HPDE6-E6E7 (cell line): ENCODE results near the gene PKP2.
"Not testable (repeated sequence)": the region's sequence is repeated elsewhere in the genome, so short reads cannot be mapped to it uniquely, and the experiment has no call there.

ENCODE experiments used
- DNase-seq: peaks from one replicate; pipeline ENCODE4 v3.0.0; 2011; ENCODE audit warnings: missing footprints; ENCODE audit errors: extremely low spot score

The PKP2 gene

GRCh38 chr12:32895688-32896431, 717 bp downstream of the PKP2 start:
- DNase-seq = no peak

GRCh38 chr12:32894566-32894965, 2.0 kb downstream of the PKP2 start:
- peak; percentile 29 for DNase-seq

GRCh38 chr12:32893458-32893857, 3.1 kb downstream of the PKP2 start:
- no peak for DNase-seq

- DNase-seq = no peak
These were observed 3.5 kb downstream of the PKP2 start for GRCh38 chr12:32893043-32893442.

GRCh38 chr12:32892369-32892768, 4.2 kb downstream of the PKP2 start:
- DNase-seq = not testable (repeated sequence)

GRCh38 chr12:32891956-32892355, 4.6 kb downstream of the PKP2 start:
- peak; percentile 43 for DNase-seq

- no peak for DNase-seq
These were observed 5.1 kb downstream of the PKP2 start for GRCh38 chr12:32891526-32891925.

- no peak for DNase-seq
These were observed 7.4 kb downstream of the PKP2 start for GRCh38 chr12:32889011-32889760.

- DNase-seq = no peak
These were observed 9.5 kb downstream of the PKP2 start for GRCh38 chr12:32887058-32887457.

GRCh38 chr12:32885831-32886230, 10.7 kb downstream of the PKP2 start:
- no peak for DNase-seq

GRCh38 chr12:32884962-32885361, 11.6 kb downstream of the PKP2 start:
- DNase-seq = no peak

- no peak for DNase-seq
These were observed 14.9 kb downstream of the PKP2 start for GRCh38 chr12:32881702-32882101.

GRCh38 chr12:32881107-32881506, 15.5 kb downstream of the PKP2 start:
- DNase-seq = no peak

GRCh38 chr12:32879066-32879465, 17.5 kb downstream of the PKP2 start:
- DNase-seq = not testable (repeated sequence)

- DNase-seq = no peak
These were observed 18.7 kb downstream of the PKP2 start for GRCh38 chr12:32877601-32878459.

GRCh38 chr12:32876004-32876403, 20.6 kb downstream of the PKP2 start:
- DNase-seq = no peak

GRCh38 chr12:32874975-32875374, 21.6 kb downstream of the PKP2 start:
- DNase-seq = no peak

- DNase-seq = no peak
These were observed 22.5 kb downstream of the PKP2 start for GRCh38 chr12:32874078-32874477.

- DNase-seq = not testable (repeated sequence)
These were observed 24.2 kb downstream of the PKP2 start for GRCh38 chr12:32872416-32872815.

GRCh38 chr12:32870716-32871115, 25.9 kb downstream of the PKP2 start:
- DNase-seq = no peak

- no peak for DNase-seq
These were observed 27.7 kb downstream of the PKP2 start for GRCh38 chr12:32868885-32869284.

GRCh38 chr12:32864731-32865130, 31.8 kb downstream of the PKP2 start:
- DNase-seq = no peak
